Right renal cortex interstitium (tissue), 3 donors: ENCODE data around the gene RNASEH2A. TPM values are rescaled to one million over a fixed set of nuclear protein-coding genes. Genes with fewer than 3 reads are reported as not detected.
"Not testable (repeated sequence)": the region's sequence is repeated elsewhere in the genome, so short reads cannot be mapped to it uniquely, and the experiment has no call there.

Experiments
- DNase-seq, 3 donors: peaks; one replicate each; pipeline ENCODE4 v3.0.0-alpha.2; 2013; ENCODE audit warnings: low read depth in 3 of 3, low spot score in 2 of 3
- polyA plus RNA-seq, 3 donors: library from polyadenylated mRNA; unstranded; fragments of 120-200 nt; gene quantifications; one replicate each; pipeline ENCODE4 v1.2.1, GENCODE V29; 2013; ENCODE audit not compliant: insufficient read length in 3 of 3

Gene RNASEH2A
- polyA plus RNA-seq, 3 donors: 31.6 to 35.6 (median 34.9) TPM

GRCh38 chr19:12792853-12793289, 13.5 kb upstream of the RNASEH2A start:
- DNase-seq: no peak

- peak in 1 of 3 donors; percentile 88 for DNase-seq
Observed at GRCh38 chr19:12793290-12794195, 12.8 kb upstream of the RNASEH2A start.

- no peak for DNase-seq
Observed at GRCh38 chr19:12794196-12794941, 12.0 kb upstream of the RNASEH2A start.

GRCh38 chr19:12794971-12795381, 11.4 kb upstream of the RNASEH2A start:
- DNase-seq: no peak

- DNase-seq: no peak
Observed at GRCh38 chr19:12796146-12797071, 10.0 kb upstream of the RNASEH2A start.

- DNase-seq: no peak
Observed at GRCh38 chr19:12797141-12797587, 9.2 kb upstream of the RNASEH2A start.

- not testable (repeated sequence) for DNase-seq
Observed at GRCh38 chr19:12797607-12798006, 8.8 kb upstream of the RNASEH2A start.

- DNase-seq: no peak
Observed at GRCh38 chr19:12799742-12800465, 6.5 kb upstream of the RNASEH2A start.

GRCh38 chr19:12800466-12800770, 6.0 kb upstream of the RNASEH2A start:
- no peak for DNase-seq

GRCh38 chr19:12800923-12801465, 5.4 kb upstream of the RNASEH2A start:
- no peak for DNase-seq

- no peak for DNase-seq
Observed at GRCh38 chr19:12801466-12802266, 4.7 kb upstream of the RNASEH2A start, which contains the start of the genes PRDX2 and THSD8. Gene PRDX2 (minus strand): TSS chr19:12801800. CDS start chr19:12801261, 539 bp downstream. Gene THSD8 (plus strand): TSS chr19:12802069. CDS start chr19:12802072, 3 bp downstream.

- no peak for DNase-seq
Observed at GRCh38 chr19:12802267-12803106, 3.9 kb upstream of the RNASEH2A start.

- no peak for DNase-seq
Observed at GRCh38 chr19:12804051-12804450, 2.3 kb upstream of the RNASEH2A start.

GRCh38 chr19:12815088-12815487, 8.7 kb downstream of the RNASEH2A start:
- no peak for DNase-seq

- not testable (repeated sequence) for DNase-seq
Observed at GRCh38 chr19:12817188-12817587, 10.8 kb downstream of the RNASEH2A start.

- not testable (repeated sequence) for DNase-seq
Observed at GRCh38 chr19:12817810-12818209, 11.4 kb downstream of the RNASEH2A start.

- no peak for DNase-seq
Observed at GRCh38 chr19:12821761-12822160, 15.4 kb downstream of the RNASEH2A start.
